ENCODE results near the gene OR1F1.
"Not testable (repeated sequence)": the region's sequence is repeated elsewhere in the genome, so short reads cannot be mapped to it uniquely, and the experiment has no call there.

The OR1F1 gene

DNA sequence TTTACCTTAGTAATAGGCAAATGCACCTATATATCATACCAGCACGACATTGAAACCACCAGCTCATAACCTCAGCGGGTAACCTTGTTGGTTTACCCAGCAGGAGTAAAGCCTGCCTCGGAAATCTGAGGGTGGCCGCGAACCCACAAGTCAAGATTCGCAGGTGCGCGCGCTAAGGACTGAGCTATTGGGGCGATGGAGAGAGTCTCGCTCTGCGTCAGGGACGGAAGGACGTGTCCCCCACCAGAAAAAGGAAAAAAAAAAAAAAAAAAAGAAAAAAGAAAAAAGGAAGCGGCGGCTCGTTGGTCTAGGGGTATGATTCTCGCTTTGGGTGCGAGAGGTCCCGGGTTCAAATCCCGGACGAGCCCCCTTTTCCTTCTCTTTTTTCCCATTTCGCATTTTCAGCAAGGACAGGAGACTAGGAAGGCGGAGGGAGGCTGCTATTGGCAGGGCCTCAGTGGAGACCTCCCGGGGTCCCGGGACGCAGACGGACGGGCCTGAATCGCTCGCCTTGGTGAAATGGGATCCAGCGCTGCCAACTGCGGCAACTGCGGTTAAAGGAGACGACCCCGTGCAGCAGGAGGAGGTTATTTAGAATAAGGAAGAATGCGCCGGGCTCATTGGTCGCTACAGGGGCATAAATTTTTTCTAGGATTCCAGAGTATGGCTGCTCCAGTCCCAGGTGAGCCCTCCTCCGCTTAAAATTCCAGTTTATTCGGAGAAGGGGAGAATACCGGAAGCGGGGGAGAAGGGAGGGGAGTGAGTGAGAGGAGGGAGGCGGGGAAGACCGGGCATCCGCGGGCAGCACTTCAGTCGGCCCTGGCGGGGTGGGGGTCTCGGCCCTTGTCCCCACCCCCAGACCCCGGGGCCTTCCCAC, at the start of gene OR1F1:
Gene OR1F1 (plus strand): TSS at position 407 of the 877 bp plus-strand sequence.
- FAIRE-seq = no peak

DNA sequence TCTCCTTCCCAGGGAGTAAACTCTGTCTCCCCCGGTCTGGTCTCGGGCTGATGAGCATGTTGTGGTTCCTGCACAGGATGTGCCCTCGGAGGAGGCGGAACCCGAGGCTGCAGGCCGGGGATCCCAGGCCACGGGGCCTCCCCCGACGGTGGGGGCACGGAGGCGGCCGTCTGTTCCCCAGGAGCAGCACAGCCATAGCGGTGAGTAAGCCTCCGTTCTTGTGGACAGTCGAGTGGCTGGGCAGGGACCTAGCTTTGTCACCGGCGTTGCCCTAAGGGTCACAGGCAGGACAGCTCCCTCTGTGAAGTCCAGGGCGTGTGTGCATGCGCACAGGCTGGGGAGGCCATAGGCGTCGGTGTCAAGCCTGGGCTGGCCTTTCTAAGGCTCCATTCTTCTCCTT, 49.7 kb upstream of the OR1F1 start:
- FAIRE-seq = no peak

DNA sequence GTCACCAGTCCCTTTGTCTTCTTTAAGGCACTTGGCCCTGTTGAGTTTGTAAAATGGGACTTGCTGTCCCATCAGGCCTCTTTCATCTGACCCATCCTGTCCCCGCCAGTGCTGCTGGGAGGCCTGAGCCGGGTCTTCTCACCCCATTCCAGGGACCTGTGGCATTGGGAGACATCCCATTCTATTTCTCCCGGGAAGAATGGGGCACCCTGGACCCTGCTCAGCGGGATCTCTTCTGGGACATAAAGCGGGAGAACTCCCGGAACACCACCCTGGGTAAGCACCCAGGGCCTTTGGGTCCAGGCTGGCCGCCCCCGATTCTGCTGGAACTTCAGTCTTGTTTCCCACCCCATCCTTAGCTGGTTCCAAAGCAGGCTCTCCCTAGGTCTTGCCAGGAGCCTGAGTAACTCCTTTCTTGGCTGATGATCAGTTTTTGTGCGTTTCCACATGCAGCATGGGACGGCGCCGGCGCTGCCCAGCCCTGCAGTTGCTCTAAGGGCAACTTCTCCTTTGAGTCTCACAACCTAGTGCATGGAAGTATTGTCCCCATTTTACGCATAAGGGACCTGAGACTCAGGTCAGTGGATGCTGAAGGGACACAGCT, 49.1 kb upstream of the OR1F1 start:
- no peak for FAIRE-seq

DNA sequence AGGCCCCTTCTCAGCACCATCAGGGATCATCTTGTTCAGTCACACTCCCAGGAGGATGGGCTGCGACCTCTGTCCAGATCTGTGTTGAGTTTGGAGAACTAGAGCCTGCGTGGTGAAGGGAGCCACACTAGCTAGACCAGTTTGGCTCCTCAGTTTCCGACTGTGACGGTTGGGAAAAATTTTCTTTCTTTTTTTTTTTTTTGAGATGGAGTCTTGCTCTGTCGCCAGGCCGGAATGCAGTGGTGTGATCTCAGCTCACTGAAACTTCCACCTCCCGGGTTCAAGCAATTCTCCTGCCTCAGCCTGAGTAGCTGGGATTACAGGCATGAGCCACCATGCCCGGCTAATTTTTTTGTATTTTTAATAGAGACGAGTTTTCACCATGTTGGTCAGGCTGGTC, 48.4 kb upstream of the OR1F1 start:
- not testable (repeated sequence) for FAIRE-seq

DNA sequence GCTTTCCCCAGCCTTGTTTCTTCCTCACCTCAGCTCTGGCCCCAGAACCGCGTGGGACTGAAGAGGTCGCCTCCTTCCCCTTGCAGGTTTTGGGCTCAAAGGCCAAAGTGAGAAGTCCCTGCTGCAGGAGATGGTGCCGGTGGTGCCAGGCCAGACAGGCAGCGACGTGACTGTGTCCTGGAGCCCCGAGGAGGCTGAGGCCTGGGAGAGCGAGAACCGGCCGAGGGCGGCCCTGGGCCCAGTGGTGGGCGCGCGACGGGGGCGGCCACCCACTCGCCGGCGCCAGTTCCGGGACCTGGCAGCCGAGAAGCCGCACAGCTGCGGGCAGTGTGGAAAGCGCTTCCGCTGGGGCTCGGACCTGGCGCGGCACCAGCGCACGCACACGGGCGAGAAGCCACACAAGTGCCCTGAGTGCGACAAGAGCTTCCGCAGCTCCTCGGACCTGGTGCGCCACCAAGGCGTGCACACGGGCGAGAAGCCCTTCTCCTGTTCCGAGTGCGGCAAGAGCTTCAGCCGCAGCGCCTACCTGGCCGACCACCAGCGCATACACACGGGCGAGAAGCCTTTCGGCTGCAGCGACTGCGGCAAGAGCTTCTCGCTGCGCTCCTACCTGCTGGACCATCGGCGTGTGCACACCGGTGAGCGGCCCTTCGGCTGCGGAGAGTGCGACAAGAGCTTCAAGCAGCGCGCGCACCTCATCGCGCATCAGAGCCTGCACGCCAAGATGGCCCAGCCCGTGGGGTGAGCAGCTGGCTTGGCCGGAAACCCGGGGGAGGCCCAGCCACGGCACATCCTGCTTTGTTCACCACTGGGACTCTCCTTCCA, 47.2 kb upstream of the OR1F1 start:
- no peak for FAIRE-seq

DNA sequence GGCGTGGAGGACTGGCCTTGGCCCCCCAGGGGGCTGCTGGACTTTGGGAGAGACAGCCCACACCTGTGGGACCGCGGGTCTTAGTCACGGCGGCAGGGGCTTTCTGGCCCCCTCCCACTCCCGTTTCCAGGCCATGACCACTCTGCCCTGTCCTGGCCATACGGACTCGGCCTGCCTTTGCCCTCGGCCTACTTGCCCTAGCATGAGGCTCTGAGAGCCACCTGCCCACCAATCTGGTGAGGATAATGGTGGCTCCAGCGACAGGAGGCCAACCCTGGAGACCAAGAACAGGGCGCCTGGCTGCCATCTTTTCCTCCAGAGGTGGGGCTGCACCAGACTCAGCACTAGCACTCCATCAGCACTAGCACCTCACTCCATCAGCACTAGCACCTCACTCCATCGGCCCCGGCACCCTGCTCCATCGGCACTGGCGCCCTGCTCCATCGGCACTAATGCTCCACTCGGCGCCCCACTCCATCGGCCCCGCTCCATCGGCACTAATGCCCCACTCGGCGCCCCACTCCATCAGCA, 46.2 kb upstream of the OR1F1 start:
- FAIRE-seq = no peak

DNA sequence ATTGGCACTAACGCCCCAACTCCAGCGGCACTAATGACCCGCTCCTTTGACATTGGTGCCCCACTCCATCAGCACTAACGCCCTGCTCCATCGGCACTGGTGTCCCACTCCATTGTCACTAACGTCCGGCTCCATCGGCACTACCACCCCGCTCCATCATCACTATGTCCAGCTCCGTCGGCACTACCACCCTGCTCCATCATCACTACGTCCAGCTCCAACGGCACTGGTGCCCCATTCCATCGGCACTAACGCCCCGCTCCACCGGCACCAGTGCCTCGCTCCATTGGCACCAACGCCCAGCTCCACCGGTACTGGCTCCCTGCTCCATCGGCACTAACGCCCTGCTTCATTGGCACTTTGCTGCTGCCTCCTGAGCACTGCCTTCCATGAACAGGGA, 45.7 kb upstream of the OR1F1 start:
- no peak for FAIRE-seq

DNA sequence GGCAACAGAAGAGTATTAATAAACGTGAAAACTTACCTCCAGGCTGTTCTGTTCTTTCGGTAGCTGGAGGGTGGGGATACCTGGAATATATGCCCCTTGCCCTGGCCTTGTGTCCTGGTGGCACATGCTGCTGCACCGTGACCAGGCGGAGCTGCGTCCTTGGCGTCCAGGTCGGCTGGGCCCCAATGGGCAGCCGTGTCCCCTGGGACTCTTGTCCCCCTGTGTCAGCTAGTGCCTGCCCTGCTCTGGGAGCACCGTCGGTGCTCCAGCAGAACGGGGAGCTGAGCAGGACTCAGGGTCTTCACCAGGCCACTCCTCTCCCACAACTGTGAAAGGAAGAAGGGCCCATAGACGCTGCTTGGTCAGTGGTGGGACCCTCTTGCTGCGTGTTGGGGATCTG, 45.2 kb upstream of the OR1F1 start:
- no peak for FAIRE-seq

DNA sequence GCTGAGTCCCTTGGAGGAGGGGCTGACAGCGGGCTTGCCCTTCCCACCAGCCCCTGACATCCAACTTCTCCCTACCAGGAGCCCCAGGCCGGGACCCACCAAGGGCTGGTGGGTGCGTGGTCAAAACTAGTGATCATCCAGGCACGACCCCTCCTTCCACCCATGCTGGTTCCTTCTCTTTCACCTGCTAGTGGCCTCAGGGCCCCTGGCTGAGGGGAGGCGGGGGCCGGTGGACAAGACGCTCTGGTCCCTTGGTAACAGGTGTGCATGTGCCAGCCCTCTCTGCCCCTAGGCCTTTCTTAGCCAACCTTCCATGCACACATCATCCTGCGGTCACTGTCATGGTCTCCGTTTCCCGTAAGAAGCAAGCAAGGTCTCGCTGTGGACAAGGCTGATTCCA, 44.8 kb upstream of the OR1F1 start:
- no peak for FAIRE-seq

DNA sequence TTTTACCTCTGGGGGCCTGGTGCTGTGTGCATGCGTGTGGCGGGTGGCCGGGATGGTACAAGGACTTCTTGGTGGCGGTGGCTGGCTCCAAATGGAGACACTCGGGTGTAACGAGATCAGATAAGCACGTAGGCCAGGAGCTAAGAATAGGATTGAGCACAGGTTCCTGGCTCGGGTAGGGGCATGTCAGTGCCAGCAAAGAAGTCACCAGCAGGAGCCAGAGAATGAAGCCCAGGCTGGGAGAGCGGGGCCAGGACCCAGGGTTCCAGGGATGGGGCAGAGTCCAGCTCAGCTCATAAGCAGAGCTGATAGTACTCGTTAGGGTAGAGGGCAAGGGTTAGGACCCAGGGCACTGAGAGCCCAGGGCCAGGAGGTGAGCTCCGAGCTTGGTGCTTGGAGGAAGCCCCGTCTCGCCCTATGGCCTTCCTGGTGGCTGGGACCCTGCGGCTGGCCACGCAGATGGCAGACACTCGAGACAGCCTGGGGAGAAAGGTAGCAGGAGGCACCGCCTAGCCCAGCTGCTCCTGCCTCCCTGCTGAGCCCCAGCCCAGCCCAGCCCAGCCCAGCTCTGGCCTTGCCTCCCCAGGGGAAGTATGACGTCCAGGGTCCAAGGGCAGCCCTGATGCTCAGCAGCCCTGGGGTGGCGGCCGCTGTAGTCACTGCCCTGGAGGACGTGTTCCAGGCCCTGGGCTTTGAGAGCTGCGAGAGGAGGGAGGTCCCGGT, 44.2 kb upstream of the OR1F1 start:
- FAIRE-seq = no peak

DNA sequence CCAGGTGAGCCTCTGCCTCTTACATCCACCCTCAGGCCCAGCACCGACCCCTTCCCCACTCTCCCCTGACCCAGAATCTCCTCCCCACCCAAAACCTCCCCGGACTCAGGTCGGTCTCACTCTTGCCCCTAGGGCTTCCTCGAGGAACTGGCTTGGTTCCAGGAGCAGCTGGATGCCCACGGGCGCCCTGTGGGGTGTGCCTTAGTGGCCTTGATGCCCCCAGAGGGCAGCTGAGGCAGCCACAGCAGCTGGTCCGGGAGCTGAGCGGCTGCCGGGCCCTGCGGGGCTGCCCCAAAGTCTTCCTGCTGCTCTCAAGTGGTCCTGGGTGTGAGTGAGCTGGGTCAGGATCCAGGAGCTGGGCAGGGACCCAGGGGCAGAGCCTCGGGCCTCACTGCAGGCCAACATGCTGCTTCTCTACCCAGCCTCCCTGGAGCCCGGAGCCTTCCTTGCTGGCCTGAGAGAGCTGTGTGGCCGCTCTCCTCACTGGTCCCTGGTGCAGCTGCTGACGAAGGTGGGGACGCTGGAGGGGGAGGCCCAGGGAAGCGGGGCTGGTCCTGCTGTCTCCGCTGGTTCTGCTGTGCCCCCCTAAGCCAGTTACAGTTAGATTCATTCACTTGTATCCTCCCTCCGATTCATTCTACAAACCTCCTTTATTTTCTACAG, 43.6 kb upstream of the OR1F1 start:
- no peak for FAIRE-seq

DNA sequence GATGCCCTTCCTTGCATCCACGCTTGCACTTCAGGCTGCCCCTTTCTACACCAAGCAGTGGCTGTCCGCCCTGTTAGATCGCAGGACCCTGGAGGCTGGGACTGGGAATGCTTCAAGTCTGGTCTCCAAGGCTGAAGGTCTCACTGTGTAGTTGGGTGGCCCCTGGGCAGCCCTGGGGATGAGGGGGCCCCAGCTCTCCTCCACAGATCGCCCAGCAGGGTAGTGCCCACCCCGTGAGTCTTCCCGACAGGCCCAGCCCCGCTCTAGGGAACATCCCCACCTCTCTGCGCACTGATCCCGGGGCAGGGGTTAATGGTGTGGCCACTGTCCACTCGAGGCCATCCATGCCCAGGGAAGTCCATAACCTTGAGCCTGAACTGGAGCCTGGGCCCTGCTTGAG, 42.9 kb upstream of the OR1F1 start:
- FAIRE-seq = no peak

DNA sequence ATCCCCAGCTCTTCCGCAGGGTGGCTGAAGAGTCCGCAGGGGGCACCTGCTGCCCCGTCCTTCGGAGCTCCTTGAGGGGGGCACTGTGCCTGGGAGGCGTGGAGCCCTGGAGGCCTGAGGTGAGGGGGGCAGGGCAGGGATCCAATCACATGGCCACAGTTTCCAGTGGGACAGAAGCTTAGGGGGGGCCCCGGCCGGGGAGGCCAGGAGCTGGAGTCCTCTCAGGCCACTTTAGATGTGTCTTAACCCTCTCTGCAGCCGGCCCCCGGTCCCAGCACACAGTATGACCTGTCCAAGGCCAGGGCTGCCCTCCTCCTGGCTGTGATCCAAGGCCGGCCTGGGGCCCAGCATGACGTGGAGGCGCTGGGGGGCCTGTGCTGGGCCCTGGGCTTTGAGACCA, 42.3 kb upstream of the OR1F1 start:
- no peak for FAIRE-seq

DNA sequence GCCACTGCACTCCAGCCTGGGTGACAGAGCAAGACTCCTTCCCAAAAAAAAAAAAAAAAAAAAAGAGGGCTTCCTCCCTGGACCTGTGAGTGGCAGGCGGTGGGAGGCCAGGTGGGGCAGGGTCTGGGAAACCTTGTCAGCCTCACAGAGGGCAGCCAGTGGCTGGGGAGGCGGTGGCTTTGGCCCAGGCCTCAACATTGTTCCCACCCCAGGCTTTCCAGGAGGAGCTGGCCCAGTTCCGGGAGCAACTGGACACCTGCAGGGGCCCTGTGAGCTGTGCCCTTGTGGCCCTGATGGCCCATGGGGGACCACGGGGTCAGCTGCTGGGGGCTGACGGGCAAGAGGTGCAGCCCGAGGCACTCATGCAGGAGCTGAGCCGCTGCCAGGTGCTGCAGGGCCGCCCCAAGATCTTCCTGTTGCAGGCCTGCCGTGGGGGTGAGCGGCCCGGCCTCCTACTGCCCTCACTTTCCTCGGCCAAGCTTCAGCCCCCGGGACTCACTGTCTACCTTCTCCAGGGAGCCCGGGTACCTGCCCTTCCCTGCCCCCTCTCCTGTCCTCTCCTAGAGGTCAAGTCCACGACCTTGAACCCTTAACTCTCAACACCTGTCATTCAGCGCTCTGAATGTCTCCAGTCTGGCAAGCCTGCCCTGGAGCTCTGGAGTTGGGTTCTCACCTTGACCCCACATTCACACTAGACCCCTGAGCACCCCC, 40.8 kb upstream of the OR1F1 start:
- FAIRE-seq = no peak

DNA sequence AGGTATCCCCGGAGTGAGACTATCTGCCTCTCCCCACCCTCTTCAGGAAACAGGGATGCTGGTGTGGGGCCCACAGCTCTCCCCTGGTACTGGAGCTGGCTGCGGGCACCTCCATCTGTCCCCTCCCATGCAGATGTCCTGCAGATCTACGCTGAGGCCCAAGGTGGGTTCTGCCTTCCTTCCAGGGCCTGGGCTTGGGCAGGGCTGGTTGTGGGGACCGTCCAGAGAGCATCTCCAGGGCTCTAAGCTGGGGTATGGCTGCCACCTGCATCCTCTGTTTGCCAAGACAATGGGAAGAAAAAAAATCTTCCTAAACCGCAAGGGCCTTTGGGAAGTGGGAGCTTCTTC, 40.3 kb upstream of the OR1F1 start:
- FAIRE-seq = no peak

DNA sequence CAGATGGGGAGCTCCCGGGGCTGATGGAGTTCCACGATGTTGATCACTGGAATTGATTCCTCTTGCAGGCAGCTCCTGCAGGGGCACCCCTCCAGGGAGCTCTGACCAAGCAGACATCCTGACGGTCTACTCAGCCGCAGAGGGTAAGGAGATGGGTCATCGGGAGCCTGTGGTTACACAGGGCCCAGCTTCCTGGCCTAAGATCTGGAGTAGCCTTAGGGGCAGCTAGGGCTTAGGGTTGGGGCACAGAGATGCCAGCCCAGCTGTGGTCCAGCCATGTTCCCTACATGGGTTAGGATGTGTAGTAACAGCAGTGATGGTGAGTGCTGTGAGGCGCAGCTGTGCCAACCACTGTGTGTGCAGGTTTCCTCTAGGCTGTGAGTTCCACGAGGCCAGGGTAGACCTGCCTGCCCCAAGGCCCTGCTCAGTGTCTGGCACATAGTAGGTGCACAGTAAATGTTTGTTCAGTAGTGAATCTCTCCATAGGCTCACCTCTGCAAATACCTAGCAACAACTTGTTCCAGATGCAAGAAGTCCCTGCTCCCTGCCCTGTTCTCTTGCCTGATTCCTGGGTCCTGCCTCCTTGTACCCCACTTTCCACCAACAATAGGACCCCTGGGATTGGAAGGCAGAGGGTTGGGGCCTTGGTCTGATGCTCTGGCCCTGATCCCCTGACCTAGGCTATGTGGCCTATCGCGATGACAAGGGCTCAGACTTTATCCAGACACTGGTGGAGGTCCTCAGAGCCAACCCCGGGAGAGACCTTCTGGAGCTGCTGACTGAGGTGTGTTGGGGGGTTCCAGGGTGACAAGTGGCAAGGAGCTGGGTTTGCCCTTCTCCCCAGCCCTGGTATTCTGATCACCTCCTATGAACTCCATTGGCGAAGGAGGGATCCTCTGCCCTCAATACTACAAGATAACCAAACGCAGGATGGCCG, 39.5 kb upstream of the OR1F1 start:
- no peak for FAIRE-seq

DNA sequence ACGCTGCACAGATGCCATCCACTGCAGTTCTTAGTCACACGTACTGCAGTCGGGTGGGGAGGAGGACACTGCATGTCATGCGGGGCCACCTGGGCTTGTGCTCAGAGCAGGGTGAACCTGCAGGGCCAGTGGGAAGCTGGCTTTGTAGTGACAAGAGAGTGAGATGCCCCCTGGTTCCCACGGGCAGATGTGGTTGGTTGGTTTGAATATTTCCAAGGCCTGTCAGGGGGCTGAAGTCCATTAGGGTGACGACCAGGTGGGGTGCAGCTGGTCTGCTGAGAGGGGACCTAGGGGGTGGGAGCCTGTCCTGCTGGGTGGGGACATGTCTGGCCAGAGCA, 38.8 kb upstream of the OR1F1 start:
- FAIRE-seq = no peak

DNA sequence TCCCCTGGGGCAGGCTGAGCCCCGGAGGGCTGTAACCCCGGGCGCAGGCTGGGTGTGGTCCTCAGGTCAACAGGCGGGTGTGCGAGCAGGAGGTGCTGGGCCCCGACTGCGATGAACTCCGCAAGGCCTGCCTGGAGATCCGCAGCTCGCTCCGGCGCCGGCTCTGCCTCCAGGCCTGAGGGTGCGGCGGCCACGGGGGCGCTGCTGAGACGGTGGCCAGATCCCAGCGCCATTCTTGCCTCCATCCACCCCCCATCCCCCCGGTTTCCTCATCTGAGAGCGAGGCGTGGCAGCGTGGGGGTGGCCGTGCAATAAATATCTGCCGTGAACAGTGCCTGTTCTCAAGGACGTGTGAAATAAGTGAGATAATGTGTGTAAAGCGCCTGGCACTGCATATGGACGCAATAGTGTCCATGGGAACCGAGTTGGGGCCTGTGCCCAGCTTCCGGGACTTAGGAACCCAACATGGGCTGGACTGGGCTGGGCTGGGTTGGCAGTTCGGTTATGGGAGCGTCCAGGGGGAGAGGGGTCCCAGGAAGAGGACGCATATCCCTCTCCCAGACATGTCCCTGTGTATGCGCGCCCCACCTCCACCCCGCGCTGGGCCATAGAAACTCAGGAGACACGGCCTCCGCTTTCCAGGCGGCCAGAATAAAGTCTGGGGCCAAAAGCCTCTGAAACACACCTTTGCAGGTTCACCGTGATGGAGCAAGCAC, 38.2 kb upstream of the OR1F1 start:
- no peak for FAIRE-seq

DNA sequence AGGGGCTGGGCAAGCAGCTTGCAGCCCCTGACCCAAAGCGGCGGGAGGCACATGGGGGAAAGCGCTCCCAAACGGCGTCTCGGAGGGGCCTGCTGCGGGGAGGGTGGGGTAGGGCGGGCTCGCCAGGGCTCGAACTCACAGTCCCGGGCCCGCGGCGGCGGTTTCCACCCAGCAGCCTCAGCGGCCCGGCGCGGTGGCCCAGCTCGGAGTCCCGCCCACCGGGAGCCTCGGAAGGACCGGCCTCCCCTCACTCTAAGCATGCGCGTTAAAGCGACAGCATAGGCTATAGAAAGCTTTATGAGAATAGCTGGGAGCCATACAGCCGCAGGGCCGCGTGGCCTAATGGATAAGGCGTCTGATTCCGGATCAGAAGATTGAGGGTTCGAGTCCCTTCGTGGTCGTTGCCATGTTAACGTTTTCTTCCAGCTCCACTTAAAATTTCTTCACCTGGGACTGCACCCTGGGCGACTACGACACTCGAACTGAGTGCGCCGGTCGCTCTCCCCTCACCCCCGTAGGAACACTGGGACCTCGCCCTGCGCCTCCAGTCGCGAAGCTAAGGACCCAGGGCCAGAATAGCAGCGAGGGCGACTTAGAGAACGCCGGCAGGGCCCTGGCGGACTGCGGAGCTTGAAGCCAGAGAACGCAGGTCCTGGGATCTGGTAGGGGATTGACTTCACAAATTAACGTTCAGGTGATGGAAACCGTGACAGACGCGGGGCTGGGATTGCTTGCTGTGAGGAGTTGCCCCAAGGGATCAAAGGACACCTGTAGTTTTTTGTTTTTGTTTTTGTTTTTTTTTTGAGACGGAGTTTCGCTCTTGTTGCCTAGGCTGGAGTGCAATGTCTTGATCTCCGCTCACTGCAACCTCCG, 37.4 kb upstream of the OR1F1 start:
- FAIRE-seq = no peak
